ENCODE data around the gene EIF4G3.

EIF4G3 gene

DNA sequence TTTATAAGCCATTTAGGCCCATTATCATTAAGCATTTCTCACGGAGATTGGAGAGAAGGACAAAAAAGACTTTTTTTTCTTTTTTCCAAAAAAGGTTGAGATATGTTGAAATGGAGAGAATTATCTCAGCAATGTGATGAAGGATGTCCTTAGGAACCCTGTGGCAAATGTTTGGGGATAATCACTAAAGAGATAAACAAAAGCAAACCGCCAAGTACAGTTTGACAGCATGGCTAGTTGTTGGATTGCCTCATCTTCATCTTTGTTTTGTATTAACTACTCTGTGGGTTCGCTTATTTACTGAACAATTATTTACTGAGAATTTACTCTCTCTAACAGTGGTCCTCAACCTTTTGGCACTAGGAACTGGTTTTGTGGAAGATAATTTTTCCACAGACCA is 292.2 kb downstream of the EIF4G3 start:
- no peak for TF ChIP-seq EZH2phosphoT487 (IDR thresholded peaks at IDR 0.05; ENCODE audit: borderline replicate concordance, low read length)
- TF ChIP-seq, protein P1, sequence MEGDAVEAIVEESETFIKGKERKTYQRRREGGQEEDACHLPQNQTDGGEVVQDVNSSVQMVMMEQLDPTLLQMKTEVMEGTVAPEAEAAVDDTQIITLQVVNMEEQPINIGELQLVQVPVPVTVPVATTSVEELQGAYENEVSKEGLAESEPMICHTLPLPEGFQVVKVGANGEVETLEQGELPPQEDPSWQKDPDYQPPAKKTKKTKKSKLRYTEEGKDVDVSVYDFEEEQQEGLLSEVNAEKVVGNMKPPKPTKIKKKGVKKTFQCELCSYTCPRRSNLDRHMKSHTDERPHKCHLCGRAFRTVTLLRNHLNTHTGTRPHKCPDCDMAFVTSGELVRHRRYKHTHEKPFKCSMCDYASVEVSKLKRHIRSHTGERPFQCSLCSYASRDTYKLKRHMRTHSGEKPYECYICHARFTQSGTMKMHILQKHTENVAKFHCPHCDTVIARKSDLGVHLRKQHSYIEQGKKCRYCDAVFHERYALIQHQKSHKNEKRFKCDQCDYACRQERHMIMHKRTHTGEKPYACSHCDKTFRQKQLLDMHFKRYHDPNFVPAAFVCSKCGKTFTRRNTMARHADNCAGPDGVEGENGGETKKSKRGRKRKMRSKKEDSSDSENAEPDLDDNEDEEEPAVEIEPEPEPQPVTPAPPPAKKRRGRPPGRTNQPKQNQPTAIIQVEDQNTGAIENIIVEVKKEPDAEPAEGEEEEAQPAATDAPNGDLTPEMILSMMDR (IDR thresholded peaks at IDR 0.05; ENCODE audit: low read depth, low read length, poor library complexity, severe bottlenecking): no peak
- no peaks in the 10 kb centered on the region for H3K4me1 ChIP-seq (ENCODE audit: control insufficient read depth, low read length)
- H3K9me2 ChIP-seq (replicated peaks; ENCODE audit: control insufficient read depth, low read length): no peaks in the 10 kb centered on the region
- no peaks in the 10 kb centered on the region for H4K20me1 ChIP-seq (ENCODE audit: control insufficient read depth, insufficient read depth, low read depth, low read length)
- H3K36me3 ChIP-seq (ENCODE audit: control insufficient read depth, low read length): peaks cover 12% of the 10 kb centered on the region
- no peaks in the 10 kb centered on the region for H3F3A ChIP-seq (ENCODE audit: control insufficient read depth, insufficient read depth)
- no peak overlapping the region for H3K4me2 ChIP-seq (ENCODE audit: low read length)
- no peaks in the 10 kb centered on the region for H3K9me3 ChIP-seq (ENCODE audit: control insufficient read depth, insufficient read depth, low read length)
- no peaks in the 10 kb centered on the region for H3K79me2 ChIP-seq (ENCODE audit: control insufficient read depth, low read length)
- H3K27me3 ChIP-seq (ENCODE audit: control insufficient read depth, low read length): no peaks in the 10 kb centered on the region
- H3K4me3 ChIP-seq (ENCODE audit: low read length): no peak overlapping the region
- H3K27ac ChIP-seq (ENCODE audit: low read depth, low read length): no peak overlapping the region

- TF ChIP-seq, protein P1 (IDR thresholded peaks at IDR 0.05; ENCODE audit: low read depth, low read length, poor library complexity, severe bottlenecking): no peak
- no peak overlapping the region for H3K27ac ChIP-seq (ENCODE audit: low read depth, low read length)
- peaks cover 16% of the 10 kb centered on the region for H3K36me3 ChIP-seq (ENCODE audit: control insufficient read depth, low read length)
- H3K27me3 ChIP-seq (ENCODE audit: control insufficient read depth, low read length): no peaks in the 10 kb centered on the region
- no peaks in the 10 kb centered on the region for H3K4me1 ChIP-seq (ENCODE audit: control insufficient read depth, low read length)
- no peaks in the 10 kb centered on the region for H3K9me2 ChIP-seq (replicated peaks; ENCODE audit: control insufficient read depth, low read length)
- no peak overlapping the region for H3K4me3 ChIP-seq (ENCODE audit: low read length)
- H3K4me2 ChIP-seq (ENCODE audit: low read length): no peak overlapping the region
- no peaks in the 10 kb centered on the region for H3K79me2 ChIP-seq (ENCODE audit: control insufficient read depth, low read length)
- no peaks in the 10 kb centered on the region for H3F3A ChIP-seq (ENCODE audit: control insufficient read depth, insufficient read depth)
- no peaks in the 10 kb centered on the region for H3K9me3 ChIP-seq (ENCODE audit: control insufficient read depth, insufficient read depth, low read length)
- no peaks in the 10 kb centered on the region for H4K20me1 ChIP-seq (ENCODE audit: control insufficient read depth, insufficient read depth, low read depth, low read length)
Observed at GRCh38 chr1:20883766-20884165, 292.9 kb downstream of the EIF4G3 start.

DNA sequence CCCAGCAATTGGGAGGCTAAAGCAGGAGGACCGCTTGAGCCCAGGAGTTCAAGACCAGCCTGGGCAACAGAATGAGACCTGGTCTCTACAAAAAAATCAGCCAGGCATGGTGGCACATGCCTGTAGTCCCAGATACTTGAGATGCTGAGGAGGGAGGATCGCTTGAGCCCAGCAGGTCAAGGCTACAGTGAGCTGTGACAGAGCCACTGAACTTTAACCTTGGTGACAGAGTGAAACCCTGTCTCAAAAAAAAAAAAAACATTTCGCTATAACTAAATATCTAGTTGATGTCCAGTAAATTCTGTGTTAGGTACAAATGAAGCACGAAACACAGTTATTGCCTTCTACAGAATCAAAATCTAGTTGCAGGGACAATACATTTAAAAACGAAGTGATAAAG is 293.9 kb downstream of the EIF4G3 start:
- Histone ChIP-seq H3K9me2 (replicated peaks; ENCODE audit: control insufficient read depth, low read length) (no peaks in the 10 kb centered on the region), H3K36me3 (ENCODE audit: control insufficient read depth, low read length) (peaks cover 24% of the 10 kb centered on the region)

More for the DNA sequence above, 293.9 kb downstream of the EIF4G3 start:
- Histone ChIP-seq H3K79me2 (ENCODE audit: control insufficient read depth, low read length) (no peaks in the 10 kb centered on the region), H3K27me3 (ENCODE audit: control insufficient read depth, low read length) (no peaks in the 10 kb centered on the region), H3K4me1 (ENCODE audit: control insufficient read depth, low read length) (no peaks in the 10 kb centered on the region), H3K27ac (ENCODE audit: low read depth, low read length) (no peak overlapping the region), H3K9me3 (ENCODE audit: control insufficient read depth, insufficient read depth, low read length) (no peaks in the 10 kb centered on the region), H4K20me1 (ENCODE audit: control insufficient read depth, insufficient read depth, low read depth, low read length) (no peaks in the 10 kb centered on the region), H3K4me3 (ENCODE audit: low read length) (no peak overlapping the region), H3F3A (ENCODE audit: control insufficient read depth, insufficient read depth) (no peaks in the 10 kb centered on the region), H3K4me2 (ENCODE audit: low read length) (no peak overlapping the region)
- no peak for TF ChIP-seq EZH2phosphoT487 (IDR thresholded peaks at IDR 0.05; ENCODE audit: borderline replicate concordance, low read length)
- TF ChIP-seq, protein P1 (IDR thresholded peaks at IDR 0.05; ENCODE audit: low read depth, low read length, poor library complexity, severe bottlenecking): no peak
